Natural killer cell treated with Interleukin-12 subunit alpha and Interleukin-12 subunit beta and Interleukin-15 and Interleukin-18, amount 100 ng/mL, for 72 hours (primary cell): ENCODE measurements around the gene GSTM3. TPM values are rescaled to one million over a fixed set of nuclear protein-coding genes. Genes with fewer than 3 reads are reported as not detected.
"Not testable (repeated sequence)": the region's sequence is repeated elsewhere in the genome, so short reads cannot be mapped to it uniquely, and the experiment has no call there.

Experiments used
- ATAC-seq, 2 donors: fragments of 150-1000 bp; cut with Tn5 transposase in 1 of 2; sonication (Bioruptor Pico), chemical (Tn5 transposase) in 1 of 2; 2 replicates each; pipeline ENCODE4 v1.10.0; 2021
- DNase-seq: peaks from one replicate; pipeline ENCODE4 v3.0.0; 2022; ENCODE audit warnings: low spot score
- H3K27ac Mint-ChIP-seq, 2 donors: 1 replicate in 1 of 2; 2 replicates in 1 of 2; pipeline ENCODE4 v1.8.0; 2022; ENCODE audit warnings: mixed read lengths in 2 of 2, mild to moderate bottlenecking in 1 of 2, moderate library complexity in 1 of 2
- H3K27me3 Mint-ChIP-seq, 2 donors: 1 replicate in 1 of 2; 2 replicates in 1 of 2; pipeline ENCODE4 v1.8.0; 2022; ENCODE audit warnings: mixed read lengths in 2 of 2
- H3K36me3 Mint-ChIP-seq: one replicate; pipeline ENCODE4 v1.8.0; 2022; ENCODE audit warnings: mixed read lengths
- H3K4me1 Mint-ChIP-seq, 2 donors: 1 replicate in 1 of 2; 2 replicates in 1 of 2; pipeline ENCODE4 v1.8.0; 2022; ENCODE audit warnings: low read depth in 2 of 2, mixed read lengths in 2 of 2, mild to moderate bottlenecking in 1 of 2
- H3K4me3 Mint-ChIP-seq: one replicate; pipeline ENCODE4 v1.8.0; 2022; ENCODE audit warnings: mixed read lengths
- H3K9me3 Mint-ChIP-seq: 2 replicates; pipeline ENCODE4 v1.8.0; 2022; ENCODE audit warnings: mixed read lengths
- total RNA-seq, 2 donors: library from RNA; stranded (reverse); gene quantifications; one replicate each; pipeline ENCODE4 v1.2.3, GENCODE V29; 2022

GSTM3 gene
- total RNA-seq, 2 donors from 2014 or later = 2.3 to 4.0 TPM

DNA sequence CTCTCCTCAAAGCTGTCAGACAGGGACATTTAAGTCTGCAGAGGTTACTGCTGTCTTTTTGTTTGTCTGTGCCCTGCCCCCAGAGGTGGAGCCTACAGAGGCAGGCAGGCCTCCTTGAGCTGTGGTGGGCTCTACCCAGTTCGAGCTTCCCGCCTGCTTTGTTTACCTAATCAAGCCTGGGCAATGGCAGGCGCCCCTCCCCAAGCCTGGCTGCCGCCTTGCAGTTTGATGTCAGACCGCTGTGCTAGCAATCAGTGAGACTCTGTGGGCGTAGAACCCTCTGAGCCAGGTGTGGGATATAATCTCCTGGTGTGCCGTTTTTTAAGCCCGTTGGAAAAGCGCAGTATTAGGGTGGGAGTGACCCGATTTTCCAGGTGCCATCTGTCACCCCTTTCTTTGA lies 7.5 kb upstream of the GSTM3 start:
- H3K27ac Mint-ChIP-seq, H3K4me3 Mint-ChIP-seq, ATAC-seq, H3K36me3 Mint-ChIP-seq, DNase-seq, H3K9me3 Mint-ChIP-seq, H3K4me1 Mint-ChIP-seq: not testable (repeated sequence)
- H3K27me3 Mint-ChIP-seq = peaks cover 20 to 21% of the 10 kb centered on the region in 2 donors

DNA sequence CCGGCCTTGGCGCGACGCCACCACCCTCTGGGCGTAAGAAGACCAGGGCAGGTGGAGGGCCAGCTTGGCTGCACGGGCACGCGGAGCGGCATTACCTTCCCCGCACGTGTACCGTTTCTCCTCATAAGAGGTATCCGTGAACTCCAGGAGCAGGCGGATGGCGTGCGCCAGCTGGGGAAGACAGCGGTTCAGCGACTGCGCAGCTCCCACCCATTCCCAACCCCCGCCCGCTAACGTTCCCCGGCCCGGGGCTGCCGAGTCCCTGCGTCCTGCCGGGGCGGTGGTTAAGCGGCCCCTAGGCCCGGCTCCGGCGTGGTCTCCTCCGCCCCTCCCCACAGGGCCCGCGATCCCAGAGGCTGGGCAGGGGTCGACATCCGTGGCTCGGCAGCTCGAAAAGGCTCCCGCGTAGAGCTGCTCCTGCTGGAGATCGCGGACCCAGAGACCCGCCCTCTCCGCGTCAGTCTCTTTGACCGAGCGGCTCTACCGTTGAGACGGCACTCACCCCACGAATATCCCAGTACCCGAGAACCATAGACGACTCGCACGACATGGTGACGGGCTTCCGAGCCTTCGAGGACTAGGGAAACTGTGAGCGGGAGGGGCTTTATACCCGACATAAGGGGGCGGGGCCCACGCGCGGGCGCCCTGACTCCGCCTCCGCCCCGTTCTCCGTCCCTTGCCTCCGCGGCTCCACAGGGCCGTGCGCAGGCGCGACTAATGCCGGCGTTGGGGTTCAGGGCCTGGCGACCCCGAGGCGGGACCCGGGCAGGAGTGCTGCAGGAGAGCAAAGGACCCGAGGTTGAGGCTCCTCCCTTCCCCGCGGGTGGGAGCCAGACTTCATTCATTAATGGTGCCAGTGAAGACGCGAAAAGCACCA lies 862 bp downstream of the GSTM3 start:
- Mint-ChIP-seq H3K36me3 (no peaks in the 10 kb centered on the region), H3K4me1 (peaks cover 7 to 8% of the 10 kb centered on the region in 2 donors), H3K27ac (no peak overlapping the region), H3K27me3 (peaks cover 28 to 37% of the 10 kb centered on the region in 2 donors), H3K9me3 (no peaks in the 10 kb centered on the region), H3K4me3 (peak overlapping the region; percentile 73)
- ATAC-seq (peak; percentile 97 to 99), DNase-seq (peak; percentile 85)

DNA sequence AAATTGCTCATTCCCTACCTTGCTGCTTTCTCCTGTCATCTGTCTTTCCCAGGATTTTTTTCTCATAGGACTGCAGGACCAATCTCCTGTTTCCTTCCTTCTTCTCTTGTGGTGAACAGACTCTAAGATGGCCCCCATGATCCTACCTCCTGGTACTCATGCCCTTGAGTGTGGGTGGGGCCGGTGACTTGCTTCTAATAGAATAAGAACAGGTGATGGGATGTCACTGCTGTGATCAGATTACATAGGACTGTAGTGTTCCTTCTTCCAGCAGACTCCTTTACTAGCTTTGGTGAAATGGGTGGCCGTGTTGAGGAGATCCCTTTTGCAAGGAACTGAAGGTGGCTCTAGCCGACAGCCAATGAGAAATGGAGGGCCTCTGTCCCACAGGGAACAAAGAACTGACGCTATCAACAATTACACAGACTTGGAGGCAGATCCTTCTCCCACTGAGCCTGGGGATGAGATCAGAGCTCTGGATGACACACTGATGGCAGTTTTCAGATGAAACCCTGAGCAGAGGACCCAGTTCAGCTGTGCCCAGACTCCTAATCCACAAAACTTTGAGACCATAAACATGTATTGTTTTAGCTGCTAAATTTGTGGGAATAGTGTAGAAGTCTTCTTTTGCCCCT lies 7.5 kb downstream of the GSTM3 start:
- Mint-ChIP-seq H3K9me3 (no peaks in the 10 kb centered on the region), H3K4me1 (no peaks in the 10 kb centered on the region), H3K36me3 (no peaks in the 10 kb centered on the region), H3K27me3 (peaks cover 22 to 30% of the 10 kb centered on the region in 2 donors), H3K27ac (no peak overlapping the region), H3K4me3 (no peak overlapping the region)
- ATAC-seq (no peak), DNase-seq (no peak)

DNA sequence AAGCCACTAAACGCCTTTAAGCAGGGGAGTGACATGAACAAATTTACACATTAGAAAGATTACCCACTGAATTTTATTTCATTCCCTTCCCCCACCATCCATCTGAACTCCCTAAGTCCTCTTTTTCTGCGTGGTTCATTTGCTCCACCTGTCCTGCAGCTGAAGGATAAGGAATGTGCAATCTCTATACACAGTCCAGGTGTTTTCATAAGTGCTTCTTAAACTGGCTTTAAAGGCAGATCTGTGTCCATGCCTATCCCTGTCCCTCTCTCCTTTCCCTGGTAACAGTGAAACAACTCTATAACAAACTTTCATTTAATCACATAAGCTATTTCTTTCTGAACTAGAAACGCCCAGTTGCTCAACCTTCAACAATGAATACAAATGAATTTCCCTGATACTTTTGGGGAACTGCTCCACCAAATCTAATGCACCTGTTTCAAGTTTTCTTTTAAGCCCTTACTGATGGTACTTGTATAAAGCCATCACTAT lies 8.4 kb downstream of the GSTM3 start:
- Mint-ChIP-seq H3K27ac (no peak overlapping the region), H3K27me3 (peaks cover 17 to 23% of the 10 kb centered on the region in 2 donors), H3K36me3 (no peaks in the 10 kb centered on the region), H3K4me3 (no peak overlapping the region), H3K9me3 (no peaks in the 10 kb centered on the region), H3K4me1 (no peaks in the 10 kb centered on the region)
- no peak for ATAC-seq
- no peak for DNase-seq

DNA sequence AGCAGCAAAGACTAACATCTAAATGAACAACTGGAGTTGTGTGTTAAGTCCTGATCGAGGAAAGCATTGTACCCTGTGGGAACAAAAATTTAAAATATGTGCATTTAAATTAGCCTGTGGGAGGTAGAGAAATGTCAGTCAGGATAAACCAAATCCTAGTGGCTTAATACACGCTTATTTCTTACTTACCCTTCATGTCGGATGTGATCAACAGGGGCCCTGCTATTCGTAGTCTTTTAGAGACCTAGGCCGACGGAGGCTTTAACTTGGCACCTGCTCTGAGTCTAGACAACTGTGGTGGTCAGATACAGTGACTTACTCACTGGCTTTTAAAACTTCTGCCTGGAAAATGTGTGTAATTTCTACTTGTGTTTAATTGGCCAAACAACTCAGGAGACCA lies 10.2 kb downstream of the GSTM3 start:
- Mint-ChIP-seq H3K36me3 (no peaks in the 10 kb centered on the region), H3K9me3 (no peaks in the 10 kb centered on the region), H3K4me3 (no peak overlapping the region), H3K27me3 (peaks cover 12 to 18% of the 10 kb centered on the region in 2 donors), H3K27ac (no peak overlapping the region), H3K4me1 (no peaks in the 10 kb centered on the region)
- no peak for DNase-seq
- no peak for ATAC-seq

DNA sequence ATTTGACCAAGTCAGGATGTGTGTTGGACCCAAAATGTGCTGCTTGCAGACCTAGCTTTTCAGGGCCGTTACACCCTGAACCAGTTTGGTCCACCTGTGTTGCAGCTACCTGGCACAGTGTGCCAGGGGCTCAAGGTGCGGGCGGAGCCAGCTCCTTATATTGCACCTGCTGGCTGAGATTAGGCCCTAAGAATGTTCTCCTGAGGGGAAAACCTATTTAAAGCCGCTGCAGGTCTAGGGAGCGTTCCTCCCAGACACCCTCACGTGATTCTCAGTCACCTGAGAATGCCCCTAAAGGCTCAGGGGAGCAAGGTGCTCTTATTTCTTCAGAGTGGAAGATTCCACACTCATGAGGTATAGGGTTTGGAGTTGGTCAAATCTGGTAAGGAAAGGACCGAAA lies 12.0 kb downstream of the GSTM3 start:
- Mint-ChIP-seq H3K4me3 (no peak overlapping the region), H3K4me1 (no peaks in the 10 kb centered on the region), H3K9me3 (no peaks in the 10 kb centered on the region), H3K36me3 (no peaks in the 10 kb centered on the region), H3K27ac (no peak overlapping the region), H3K27me3 (peaks cover 12 to 19% of the 10 kb centered on the region in 2 donors)
- ATAC-seq (no peak), DNase-seq (no peak)

DNA sequence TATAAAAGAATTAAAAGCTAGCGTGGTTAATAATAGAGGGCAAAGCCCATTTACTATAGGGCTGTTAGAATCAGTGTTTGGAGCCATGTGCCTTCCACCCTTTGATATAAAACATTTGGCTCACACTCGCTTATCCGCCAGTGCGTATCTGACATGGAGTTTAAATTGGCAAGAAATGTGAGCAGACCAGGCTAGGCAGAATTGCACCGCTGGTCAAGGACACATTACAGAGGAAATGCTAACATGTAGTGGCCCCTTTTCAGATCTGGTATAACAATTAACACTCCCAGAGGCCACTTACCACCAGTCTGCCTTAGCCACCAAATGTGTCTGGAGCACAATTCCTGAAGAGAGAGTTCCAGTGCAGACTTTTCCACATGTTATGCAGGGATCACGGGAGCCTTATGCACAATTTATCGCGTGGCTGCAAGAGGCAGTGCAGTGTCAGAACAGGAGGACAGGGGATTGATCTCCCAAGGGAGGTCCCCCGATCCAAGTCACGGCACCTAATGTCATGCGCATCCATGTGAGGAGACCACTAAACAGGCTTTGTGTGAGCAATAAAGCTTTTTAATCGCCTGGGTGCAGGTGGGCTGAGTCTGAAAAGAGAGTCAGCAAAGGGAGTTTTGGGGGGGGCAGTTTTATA lies 14.0 kb downstream of the GSTM3 start:
- no peaks in the 10 kb centered on the region for H3K9me3 Mint-ChIP-seq
- H3K27ac Mint-ChIP-seq = no peak overlapping the region

DNA sequence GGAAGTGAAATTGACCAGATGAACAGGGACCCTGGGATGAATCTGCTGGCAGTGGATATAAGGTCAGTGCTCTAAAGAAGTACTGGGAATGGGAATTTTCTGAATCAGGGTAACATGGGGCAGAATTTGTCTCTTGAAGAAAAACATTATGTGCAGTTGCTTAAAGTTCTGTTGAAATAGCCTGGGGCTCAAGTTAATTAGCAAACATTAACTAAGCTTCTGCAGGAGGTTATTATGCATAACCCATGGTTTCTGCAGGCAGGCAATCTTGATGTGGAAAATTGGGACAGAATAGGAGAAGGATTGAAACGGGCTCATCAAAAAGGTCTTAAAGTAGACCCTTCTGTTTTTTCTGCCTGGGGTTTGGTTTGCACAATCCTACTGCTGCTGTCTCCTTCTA lies 14.8 kb downstream of the GSTM3 start:
- ATAC-seq = no peak
- Mint-ChIP-seq H3K9me3 (no peaks in the 10 kb centered on the region), H3K4me3 (no peak overlapping the region), H3K4me1 (no peaks in the 10 kb centered on the region), H3K27me3 (peaks cover 0 to 13% of the 10 kb centered on the region in 2 donors), H3K27ac (no peak overlapping the region), H3K36me3 (no peaks in the 10 kb centered on the region)
- no peak for DNase-seq

More for the DNA sequence above, 14.0 kb downstream of the GSTM3 start:
- Mint-ChIP-seq H3K4me3 (no peak overlapping the region), H3K27me3 (peaks cover 0 to 13% of the 10 kb centered on the region in 2 donors), H3K36me3 (no peaks in the 10 kb centered on the region), H3K4me1 (no peaks in the 10 kb centered on the region)
- ATAC-seq = no peak
- DNase-seq = no peak

DNA sequence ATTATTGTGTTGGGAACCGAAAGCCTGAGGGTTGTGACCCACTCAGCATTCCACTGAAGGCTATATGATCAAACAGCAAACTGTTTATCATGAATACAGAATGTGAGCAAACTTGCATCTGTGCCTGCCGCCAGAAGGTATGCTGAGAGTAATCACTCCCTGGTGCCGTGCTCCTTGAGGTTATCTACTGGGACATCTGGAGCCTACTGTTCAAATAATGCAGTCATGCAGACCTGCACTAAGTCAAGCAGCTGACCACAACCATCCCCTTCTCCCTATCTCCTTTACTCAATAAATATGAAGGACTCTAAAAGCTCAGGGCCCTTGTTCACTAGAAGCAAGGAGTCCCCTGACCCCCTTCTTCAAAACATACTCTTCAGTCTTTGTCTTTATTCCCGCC lies 15.3 kb downstream of the GSTM3 start:
- no peak for ATAC-seq
- Mint-ChIP-seq H3K27me3 (peaks cover 0 to 15% of the 10 kb centered on the region in 2 donors), H3K4me1 (no peaks in the 10 kb centered on the region), H3K36me3 (no peaks in the 10 kb centered on the region), H3K9me3 (no peaks in the 10 kb centered on the region), H3K27ac (no peak overlapping the region), H3K4me3 (no peak overlapping the region)
- no peak for DNase-seq

DNA sequence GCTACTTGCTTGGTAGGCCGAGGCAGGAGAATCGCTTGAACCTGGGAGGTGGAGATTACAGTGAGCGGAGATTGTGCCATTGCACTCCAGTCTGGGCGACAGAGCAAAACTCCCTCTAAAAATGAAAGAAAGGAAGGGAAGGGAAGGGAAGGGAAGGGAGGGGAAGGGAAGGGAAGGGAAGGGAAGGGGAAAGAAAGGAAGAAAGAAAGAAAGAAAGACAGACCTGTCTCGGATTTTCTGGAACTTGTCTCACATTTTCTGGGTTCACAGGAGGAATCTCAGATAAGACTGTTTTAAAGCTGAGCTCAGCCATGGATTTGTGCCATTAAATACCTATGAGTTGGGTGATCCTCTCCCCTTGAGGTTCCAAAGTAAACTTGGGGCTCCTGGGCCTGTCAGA lies 15.9 kb downstream of the GSTM3 start:
- Mint-ChIP-seq H3K27me3 (peaks cover 0 to 18% of the 10 kb centered on the region in 2 donors), H3K9me3 (no peaks in the 10 kb centered on the region), H3K4me3 (no peak overlapping the region), H3K27ac (no peak overlapping the region), H3K4me1 (no peaks in the 10 kb centered on the region), H3K36me3 (no peaks in the 10 kb centered on the region)
- ATAC-seq = no peak
- no peak for DNase-seq

DNA sequence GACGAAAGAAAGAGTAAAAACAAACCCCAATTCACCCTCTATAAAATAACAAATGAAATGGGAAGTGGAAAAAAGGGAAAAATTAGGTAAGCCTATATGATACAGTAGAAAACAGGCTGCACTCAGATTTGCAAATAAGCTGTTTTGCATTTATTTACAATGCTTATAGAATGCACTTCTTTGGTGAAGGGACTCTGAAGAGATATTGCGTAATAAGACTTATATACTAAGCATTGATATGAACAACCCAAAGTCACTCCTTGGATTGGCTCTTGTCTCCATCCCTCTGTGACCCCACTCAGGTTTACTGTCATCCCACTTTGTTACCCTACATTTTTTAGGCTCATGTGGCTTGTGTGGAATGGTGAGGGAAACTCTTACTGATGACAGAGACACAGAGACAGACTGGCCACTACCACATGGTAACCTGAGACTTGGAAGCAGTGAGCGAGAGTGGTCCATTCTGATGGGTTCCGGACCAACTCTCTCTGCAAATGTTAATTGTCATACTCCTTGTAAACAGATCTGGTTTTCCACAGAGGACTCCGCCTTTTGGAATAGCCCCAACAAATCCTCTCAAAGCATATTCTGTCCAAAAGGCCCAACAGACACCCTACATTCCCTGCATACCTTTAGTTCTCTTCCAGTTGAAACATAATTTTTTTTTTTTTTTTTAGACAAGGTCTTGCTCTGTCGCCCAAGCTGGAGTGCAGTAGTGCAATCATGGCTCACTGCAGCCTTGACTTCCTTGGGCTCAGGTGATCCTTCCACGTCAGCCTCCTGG lies 17.7 kb downstream of the GSTM3 start:
- Mint-ChIP-seq H3K4me1 (no peaks in the 10 kb centered on the region), H3K27me3 (peaks cover 0 to 20% of the 10 kb centered on the region in 2 donors), H3K36me3 (no peaks in the 10 kb centered on the region), H3K4me3 (no peak overlapping the region), H3K9me3 (no peaks in the 10 kb centered on the region), H3K27ac (no peak overlapping the region)
- DNase-seq = no peak
- ATAC-seq = no peak

DNA sequence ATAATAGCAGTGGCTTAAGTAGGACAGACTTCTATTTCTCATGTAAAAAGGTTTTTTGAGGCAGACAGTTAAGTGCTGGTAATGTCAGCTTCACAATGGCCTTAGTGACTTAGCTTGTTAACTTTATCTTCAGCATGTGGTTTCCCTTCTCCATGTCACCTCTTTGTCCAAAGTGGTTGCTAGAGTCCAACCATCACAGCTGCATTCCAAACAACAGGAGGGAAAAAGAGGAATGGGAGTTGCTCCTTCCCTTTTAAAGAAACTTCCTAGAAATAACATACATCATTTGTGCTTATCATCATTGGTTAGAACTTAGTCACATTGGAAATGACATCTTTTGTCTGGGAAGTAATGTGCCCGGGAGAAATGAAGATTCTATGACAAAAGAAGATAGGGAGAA lies 18.9 kb downstream of the GSTM3 start:
- Mint-ChIP-seq H3K4me1 (no peaks in the 10 kb centered on the region), H3K27ac (no peak overlapping the region), H3K9me3 (no peaks in the 10 kb centered on the region), H3K36me3 (no peaks in the 10 kb centered on the region), H3K27me3 (peaks cover 0 to 18% of the 10 kb centered on the region in 2 donors), H3K4me3 (no peak overlapping the region)
- ATAC-seq = no peak
- no peak for DNase-seq

DNA sequence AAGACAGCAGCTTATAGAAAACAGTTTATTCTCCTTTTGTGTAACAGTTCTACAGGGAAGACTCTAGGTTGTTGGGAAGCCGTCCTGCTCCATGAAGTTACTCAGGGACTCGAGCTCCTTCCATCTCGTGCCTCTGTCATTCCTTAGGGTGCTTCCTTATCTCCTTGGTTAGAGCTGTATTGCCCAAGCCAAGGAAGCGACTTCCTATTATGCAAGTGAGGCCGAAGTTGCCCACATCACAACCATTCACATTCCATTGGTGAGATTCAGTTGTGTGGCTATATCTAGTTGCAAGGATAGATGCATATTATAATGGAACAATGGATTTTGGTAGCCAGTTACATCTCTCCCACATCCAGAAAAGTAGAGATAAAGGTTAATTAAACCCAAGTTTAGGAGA lies 19.8 kb downstream of the GSTM3 start:
- Mint-ChIP-seq H3K4me3 (no peak overlapping the region), H3K36me3 (no peaks in the 10 kb centered on the region), H3K27ac (no peak overlapping the region), H3K4me1 (no peaks in the 10 kb centered on the region), H3K27me3 (peaks cover 0 to 15% of the 10 kb centered on the region in 2 donors), H3K9me3 (no peaks in the 10 kb centered on the region)
- ATAC-seq (no peak), DNase-seq (no peak)
